Measurements from ENCODE around the gene MKRN1. TPM values are rescaled to one million over a fixed set of nuclear protein-coding genes. Genes with fewer than 3 reads are reported as not detected.

Gene MKRN1
- total and polyA plus RNA-seq, 4 donors = 18.7 to 103 (median 29.2) TPM

- TF ChIP-seq ZBTB33 (IDR thresholded peaks at IDR 0.05) = no peak
- TF ChIP-seq RAD21 (IDR thresholded peaks at IDR 0.05) = no peak
Observed at GRCh38 chr7:140476698-140477261, 2.5 kb downstream of the MKRN1 start (continued).

DNA sequence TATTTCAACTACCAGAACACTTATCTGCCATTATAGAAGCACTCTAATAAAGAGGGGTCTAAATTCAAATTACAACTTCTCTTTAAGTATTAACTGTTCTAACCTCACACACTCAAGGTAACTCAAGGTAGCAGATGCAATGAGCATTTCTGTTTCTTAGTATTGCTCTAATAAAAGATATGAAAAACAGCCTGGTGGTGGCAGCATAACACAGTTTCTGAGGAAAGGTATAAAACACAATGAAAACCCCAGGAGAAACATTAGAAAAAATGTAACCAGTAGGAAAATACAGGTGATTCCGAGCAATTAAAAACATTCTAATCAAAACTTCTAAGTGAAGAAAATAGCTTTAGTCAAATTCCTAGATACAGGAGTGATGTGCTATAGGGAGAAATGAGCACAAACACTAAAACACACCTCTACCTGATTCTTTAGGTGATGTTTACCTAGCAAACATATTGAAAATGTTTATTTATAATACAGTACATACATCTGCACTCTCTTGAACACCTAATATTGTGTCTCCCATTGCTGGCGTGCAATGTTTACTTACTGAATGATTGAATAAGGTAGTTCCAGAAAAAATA is 3.5 kb downstream of the MKRN1 start:
- DNase-seq (ENCODE audit: low spot score) = no peak
- H3K4me1 ChIP-seq (ENCODE audit: control insufficient read depth in 4 of 4, insufficient read depth in 4 of 4, low read length in 3 of 4) = peaks cover 3 to 26% (median 18%) of the 10 kb centered on the region in 4 donors
- 31% methylated on average over 2 of the region's 2 CpGs for WGBS
- no peak overlapping the region for H3K4me3 ChIP-seq (ENCODE audit: low read depth in 1 of 3, low read length in 3 of 3)
- H3K27me3 ChIP-seq (ENCODE audit: control insufficient read depth in 4 of 4, insufficient read depth in 4 of 4, low read length in 3 of 4) = no peaks in the 10 kb centered on the region
- peaks cover 0 to 3% (median 2%) of the 10 kb centered on the region in 4 donors for H3K36me3 ChIP-seq (ENCODE audit: control insufficient read depth in 4 of 4, insufficient read depth in 3 of 4, low read depth in 1 of 4, low read length in 3 of 4)
- no peak for TF ChIP-seq ZBTB33 (IDR thresholded peaks at IDR 0.05)
- peak; percentile 51 for TF ChIP-seq CTCF (IDR thresholded peaks at IDR 0.05; ENCODE audit: low read depth, low read length, missing input control)
- TF ChIP-seq RAD21 (IDR thresholded peaks at IDR 0.05) = peak; percentile 81 to 82
- TF ChIP-seq REST (IDR thresholded peaks at IDR 0.05) = no peak
- TF ChIP-seq FOXA1 (IDR thresholded peaks at IDR 0.05) = no peak
- no peak for TF ChIP-seq GABPA (IDR thresholded peaks at IDR 0.05 in 1 of 2, conservative IDR thresholded peaks at IDR 0.05 in 1 of 2)
- no peak for TF ChIP-seq TAF1 (conservative IDR thresholded peaks at IDR 0.05)
- no peak overlapping the region for H3K27ac ChIP-seq (ENCODE audit: low read depth in 1 of 2, low read length in 2 of 2)
- no peaks in the 10 kb centered on the region for H3K9me3 ChIP-seq (ENCODE audit: control insufficient read depth in 4 of 4, low read length in 3 of 4)
- H3K9ac ChIP-seq (ENCODE audit: low read depth in 1 of 2, low read length in 2 of 2) = no peak overlapping the region

DNA sequence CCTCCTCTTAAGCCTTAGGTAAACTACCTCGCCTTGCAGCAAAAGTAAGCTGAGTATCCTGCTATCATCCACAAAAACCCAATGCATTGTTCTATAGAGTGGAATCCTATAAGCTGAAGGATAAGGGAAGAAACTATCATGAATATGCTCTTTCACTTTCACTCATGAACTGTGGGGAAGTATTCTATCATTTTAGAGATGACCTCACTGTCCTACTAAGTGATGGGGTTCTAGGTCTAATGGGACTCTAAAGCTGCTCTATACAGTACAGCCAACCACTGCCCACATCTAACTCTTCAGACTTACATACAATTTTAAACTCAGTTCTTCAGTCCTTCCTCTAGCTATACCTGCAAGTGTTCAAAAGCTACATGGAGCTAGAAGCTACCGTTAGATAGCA is 16.2 kb downstream of the MKRN1 start:
- H3K9ac ChIP-seq (ENCODE audit: low read depth in 1 of 2, low read length in 2 of 2) = no peak overlapping the region
- DNase-seq (ENCODE audit: low spot score) = no peak
- no peaks in the 10 kb centered on the region for H3K4me1 ChIP-seq (ENCODE audit: control insufficient read depth in 4 of 4, insufficient read depth in 4 of 4, low read length in 3 of 4)
- H3K4me3 ChIP-seq (ENCODE audit: low read depth in 1 of 3, low read length in 3 of 3) = no peak overlapping the region
- 96% methylated on average over 2 of the region's 2 CpGs for WGBS
- H3K36me3 ChIP-seq (ENCODE audit: control insufficient read depth in 4 of 4, insufficient read depth in 3 of 4, low read depth in 1 of 4, low read length in 3 of 4) = peaks cover 13 to 32% (median 28%) of the 10 kb centered on the region in 4 donors
- no peaks in the 10 kb centered on the region for H3K27me3 ChIP-seq (ENCODE audit: control insufficient read depth in 4 of 4, insufficient read depth in 4 of 4, low read length in 3 of 4)
- no peak overlapping the region for H3K27ac ChIP-seq (ENCODE audit: low read depth in 1 of 2, low read length in 2 of 2)
- no peaks in the 10 kb centered on the region for H3K9me3 ChIP-seq (ENCODE audit: control insufficient read depth in 4 of 4, low read length in 3 of 4)
- TF ChIP-seq EGR1 (IDR thresholded peaks at IDR 0.05; ENCODE audit: low read depth in 2 of 2) (no peak), RAD21 (IDR thresholded peaks at IDR 0.05) (no peak), ZBTB33 (IDR thresholded peaks at IDR 0.05) (no peak), FOXA1 (IDR thresholded peaks at IDR 0.05) (no peak), GABPA (IDR thresholded peaks at IDR 0.05 in 1 of 2, conservative IDR thresholded peaks at IDR 0.05 in 1 of 2) (no peak), JUND (IDR thresholded peaks at IDR 0.05) (no peak), TAF1 (conservative IDR thresholded peaks at IDR 0.05) (no peak), RXRA (IDR thresholded peaks at IDR 0.05) (no peak), REST (IDR thresholded peaks at IDR 0.05) (no peak), HNF4G (IDR thresholded peaks at IDR 0.05) (no peak)

Measured in liver (tissue), 9 donors.